ENCODE measurements around the gene SIPA1L3. TPM values are rescaled to one million over a fixed set of nuclear protein-coding genes. Genes with fewer than 3 reads are reported as not detected.

SIPA1L3 gene
- total and polyA plus RNA-seq, 8 donors: 2.9 to 211 (median 24.3) TPM

- no peak overlapping the region for H3K4me3 ChIP-seq
- WGBS, 5 donors: 60 to 69% (median 65%) methylated on average over 9 of the region's 9 CpGs
- no peak overlapping the region for H3K27ac ChIP-seq
- no peaks in the 10 kb centered on the region for H3K9me3 ChIP-seq
- TF ChIP-seq POLR2AphosphoS5 (IDR thresholded peaks at IDR 0.05) (no peak), EP300 (IDR thresholded peaks at IDR 0.05) (no peak), POLR2A (IDR thresholded peaks at IDR 0.05) (no peak), CTCF (IDR thresholded peaks at IDR 0.05) (no peak)
- no peak for DNase-seq
- H3K36me3 ChIP-seq: no peaks in the 10 kb centered on the region
- peaks cover 17 to 35% (median 31%) of the 10 kb centered on the region in 4 donors for H3K4me1 ChIP-seq
- intact Hi-C loops (cut with DNase I; ENCODE audit: low total_unique reads): no loop called here
- no peaks in the 10 kb centered on the region for H3K27me3 ChIP-seq
Observed at GRCh38 chr19:38055010-38055409, 148.0 kb downstream of the SIPA1L3 start.

GRCh38 chr19:38055655-38056521, 148.9 kb downstream of the SIPA1L3 start:
- Histone ChIP-seq H3K36me3 (no peaks in the 10 kb centered on the region), H3K4me3 (no peak overlapping the region), H3K9me3 (no peaks in the 10 kb centered on the region), H3K27me3 (no peaks in the 10 kb centered on the region), H3K4me1 (peaks cover 17 to 36% (median 33%) of the 10 kb centered on the region in 4 donors), H3K27ac (no peak overlapping the region)
- DNase-seq: no peak
- intact Hi-C loops (cut with DNase I; ENCODE audit: low total_unique reads): no loop called here
- TF ChIP-seq POLR2AphosphoS5 (IDR thresholded peaks at IDR 0.05): no peak
- TF ChIP-seq POLR2A (IDR thresholded peaks at IDR 0.05): no peak
- no peak for TF ChIP-seq EP300 (IDR thresholded peaks at IDR 0.05)
- TF ChIP-seq CTCF (IDR thresholded peaks at IDR 0.05): no peak
- WGBS, 5 donors: 69 to 80% (median 76%) methylated on average over 18 of the region's 18 CpGs

- WGBS, 5 donors: 89 to 98% (median 93%) methylated on average over 10 of the region's 10 CpGs
- intact Hi-C loops (cut with DNase I; ENCODE audit: low total_unique reads): no loop called here
- H3K4me3 ChIP-seq: no peak overlapping the region
- no peaks in the 10 kb centered on the region for H3K36me3 ChIP-seq
- no peak overlapping the region for H3K27ac ChIP-seq
- no peaks in the 10 kb centered on the region for H3K9me3 ChIP-seq
- no peaks in the 10 kb centered on the region for H3K27me3 ChIP-seq
- H3K4me1 ChIP-seq: peaks cover 17 to 36% (median 33%) of the 10 kb centered on the region in 4 donors
- no peak for DNase-seq
- TF ChIP-seq POLR2AphosphoS5 (IDR thresholded peaks at IDR 0.05) (no peak), EP300 (IDR thresholded peaks at IDR 0.05) (no peak), CTCF (IDR thresholded peaks at IDR 0.05) (no peak), POLR2A (IDR thresholded peaks at IDR 0.05) (no peak)
Observed at GRCh38 chr19:38056646-38057045, 149.6 kb downstream of the SIPA1L3 start.

- H3K27me3 ChIP-seq: no peaks in the 10 kb centered on the region
- TF ChIP-seq POLR2AphosphoS5 (IDR thresholded peaks at IDR 0.05) (peak in 1 of 3 donors; percentile 40), CTCF (IDR thresholded peaks at IDR 0.05) (no peak)
- H3K27ac ChIP-seq: peak overlapping the region; percentile 64 to 91 (median 75)
- no peaks in the 10 kb centered on the region for H3K36me3 ChIP-seq
- H3K4me3 ChIP-seq: no peak overlapping the region
- no peaks in the 10 kb centered on the region for H3K9me3 ChIP-seq
- WGBS, 5 donors: 27 to 53% (median 40%) methylated on average over 8 to 10 of the region's 10 CpGs
- intact Hi-C loops (cut with DNase I; ENCODE audit: low total_unique reads): no loop called here
- DNase-seq: peak; percentile 86
- peaks cover 17 to 46% (median 39%) of the 10 kb centered on the region in 4 donors for H3K4me1 ChIP-seq
Observed at GRCh38 chr19:38057959-38058690, 151.1 kb downstream of the SIPA1L3 start.
